Jurkat, Clone E6-1 (cell line): ENCODE data around the gene SNX21. TPM values are rescaled to one million over a fixed set of nuclear protein-coding genes. Genes with fewer than 3 reads are reported as not detected.
"Not testable (repeated sequence)": the region's sequence is repeated elsewhere in the genome, so short reads cannot be mapped to it uniquely, and the experiment has no call there.

ENCODE experiments used
- DNase-seq: peaks from one replicate; pipeline ENCODE4 v3.0.0-alpha.2; 2011; ENCODE audit warnings: low read depth, low spot score
- H3K4me3 ChIP-seq: 2 replicates; pipeline ENCODE4 v1.5.1; 2011; ENCODE audit warnings: mild to moderate bottlenecking, low read length, control low read depth, moderate library complexity
- polyA plus RNA-seq: library from polyadenylated mRNA; unstranded; fragments of >200 nt; gene quantifications from one replicate; pipeline ENCODE4 v1.2.1, GENCODE V29; 2012; ENCODE audit warnings: missing spikeins; ENCODE audit not compliant: insufficient read length, insufficient read depth

SNX21 gene, protein sequence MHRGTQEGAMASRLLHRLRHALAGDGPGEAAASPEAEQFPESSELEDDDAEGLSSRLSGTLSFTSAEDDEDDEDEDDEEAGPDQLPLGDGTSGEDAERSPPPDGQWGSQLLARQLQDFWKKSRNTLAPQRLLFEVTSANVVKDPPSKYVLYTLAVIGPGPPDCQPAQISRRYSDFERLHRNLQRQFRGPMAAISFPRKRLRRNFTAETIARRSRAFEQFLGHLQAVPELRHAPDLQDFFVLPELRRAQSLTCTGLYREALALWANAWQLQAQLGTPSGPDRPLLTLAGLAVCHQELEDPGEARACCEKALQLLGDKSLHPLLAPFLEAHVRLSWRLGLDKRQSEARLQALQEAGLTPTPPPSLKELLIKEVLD
- polyA plus RNA-seq = 2.5 TPM

DNA sequence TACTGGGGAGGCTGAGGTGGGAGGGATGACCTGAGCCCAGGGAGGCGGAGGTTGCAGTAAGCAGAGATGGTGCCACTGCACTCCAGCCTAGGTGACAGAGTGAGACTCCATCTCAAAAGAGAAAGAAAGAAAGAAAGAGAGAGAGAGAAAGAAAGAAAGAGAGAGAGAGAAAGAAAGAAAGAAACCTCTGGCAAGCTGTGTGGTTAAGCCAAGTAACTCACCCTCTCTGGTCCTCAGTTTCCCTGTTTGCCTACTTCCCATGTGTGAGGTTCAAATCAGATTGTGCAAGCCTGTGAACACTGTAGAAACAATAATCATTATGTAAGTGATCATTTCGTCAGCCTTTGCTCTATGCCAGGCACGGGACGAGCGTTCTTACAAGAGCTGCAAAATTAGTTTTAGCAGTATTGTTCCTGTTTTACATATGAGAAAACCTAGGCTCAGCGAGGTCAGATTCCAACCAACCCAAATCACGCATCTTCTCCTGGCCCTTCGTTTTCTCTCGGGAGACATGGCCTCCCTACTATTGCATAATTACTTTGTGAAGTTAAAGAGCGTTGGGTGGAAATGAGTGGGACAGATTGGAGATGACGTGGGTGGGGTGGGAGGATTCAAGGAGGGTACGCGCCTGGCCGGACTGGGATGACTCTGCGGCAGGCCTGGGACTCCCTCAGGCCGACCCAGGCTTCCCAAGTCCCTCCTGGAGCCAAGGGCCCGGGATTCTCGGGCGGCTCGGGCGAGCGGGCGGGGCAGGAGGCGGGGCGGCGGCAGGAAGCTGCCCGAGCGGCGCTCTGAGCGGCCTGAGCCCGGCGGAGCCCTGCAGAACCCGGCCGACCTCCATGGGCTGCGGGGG is at the start of gene SNX21:
TSS of gene SNX21 (plus strand) at position 770 of the 853 bp plus-strand sequence. CDS start 121 bp downstream, outside the sequence.
- peak within 1 kb of the TSS; percentile 48 for H3K4me3 ChIP-seq
- DNase-seq = no peak

DNA sequence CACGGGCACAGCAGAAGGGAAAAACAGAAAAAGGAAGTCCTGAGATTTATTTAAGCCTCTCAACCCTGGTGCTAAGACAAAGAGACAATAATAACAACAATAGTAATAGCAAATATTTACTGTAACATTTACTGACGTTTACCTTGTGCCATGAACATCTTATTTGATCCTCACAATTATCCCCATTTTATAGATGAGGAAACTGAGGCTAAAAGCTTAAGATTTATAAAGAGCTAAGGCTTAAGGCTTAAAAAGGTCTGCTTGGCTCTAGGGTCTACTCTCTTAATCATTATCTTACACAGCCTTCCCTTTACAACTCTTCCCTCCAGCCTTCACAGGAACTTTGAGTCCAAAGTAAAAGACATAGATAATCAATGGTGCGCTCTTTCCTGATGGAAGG is 45.2 kb upstream of the SNX21 start:
- H3K4me3 ChIP-seq = no peak overlapping the region
- no peak for DNase-seq

DNA sequence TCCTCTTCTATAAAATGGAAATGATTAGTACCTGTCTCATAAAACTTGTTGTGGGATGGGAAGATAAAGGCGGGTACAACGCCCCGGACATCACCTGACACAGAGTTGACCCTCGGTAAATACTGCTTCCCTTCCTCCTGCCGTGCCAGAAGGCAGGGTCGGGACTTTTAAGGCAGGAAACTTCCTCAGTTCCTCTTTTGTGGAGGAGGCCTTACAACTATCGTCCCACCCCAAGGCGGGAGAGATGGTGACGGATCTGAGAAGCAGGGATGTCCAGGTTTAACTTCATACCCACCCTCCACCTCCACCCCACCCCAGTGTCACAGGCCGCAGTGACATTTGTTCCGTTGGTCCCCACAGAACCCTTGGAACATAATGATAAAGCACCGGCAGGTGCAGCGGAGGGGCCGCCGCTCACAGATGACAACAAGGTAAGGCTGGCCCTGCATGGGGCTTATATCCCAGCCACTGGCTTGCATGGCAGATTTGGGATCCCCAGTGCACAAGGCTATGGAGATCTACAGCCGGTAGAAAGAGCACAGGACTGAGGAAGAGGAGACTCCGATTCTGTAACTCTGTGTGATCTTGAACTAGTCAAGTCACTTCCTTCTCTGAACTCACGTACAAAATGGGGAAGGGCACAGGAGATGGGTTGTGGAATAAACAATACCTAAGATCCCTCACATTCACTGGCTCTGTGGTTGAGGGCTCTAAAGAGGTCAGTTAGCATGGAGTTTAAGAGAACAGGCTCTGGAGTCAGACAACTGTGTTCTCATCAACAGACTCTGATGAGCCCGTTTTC is 41.1 kb upstream of the SNX21 start:
- peak overlapping the region; percentile 88 for H3K4me3 ChIP-seq
- no peak for DNase-seq

DNA sequence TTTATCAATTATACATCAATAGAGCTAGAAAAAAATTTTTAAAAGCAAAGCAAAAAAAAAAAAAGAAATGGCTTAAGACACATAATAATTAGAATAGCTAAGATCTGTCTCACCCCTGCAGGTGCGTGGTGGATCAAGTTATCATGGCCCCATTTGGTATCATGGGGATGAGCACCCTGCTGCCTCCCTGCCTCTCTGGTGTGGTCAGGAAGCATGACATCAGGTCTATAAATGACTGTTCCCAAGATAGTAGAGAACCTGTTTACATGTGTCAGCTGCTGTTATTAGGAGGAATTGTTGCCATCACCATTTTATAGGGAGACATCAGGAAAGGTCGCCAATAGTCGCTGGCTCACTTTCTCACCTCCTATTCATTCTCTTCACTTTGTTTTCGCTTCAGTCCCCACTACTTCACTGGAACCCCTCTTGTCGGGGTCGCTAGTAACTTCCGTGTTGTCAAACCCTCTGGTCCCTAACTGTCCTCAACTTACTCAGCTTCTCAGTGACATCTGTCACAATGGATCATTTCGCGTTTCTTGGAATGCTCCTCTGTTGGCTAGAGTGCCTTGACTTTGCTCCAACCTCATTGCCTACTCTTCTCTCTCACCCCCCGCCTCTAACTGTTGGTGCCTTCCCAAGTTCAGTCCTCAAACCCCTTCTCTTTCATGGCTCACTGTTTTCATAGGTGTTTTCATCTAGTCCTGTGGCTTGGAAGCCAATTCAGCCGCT is 37.1 kb upstream of the SNX21 start:
- no peak overlapping the region for H3K4me3 ChIP-seq
- DNase-seq = no peak

DNA sequence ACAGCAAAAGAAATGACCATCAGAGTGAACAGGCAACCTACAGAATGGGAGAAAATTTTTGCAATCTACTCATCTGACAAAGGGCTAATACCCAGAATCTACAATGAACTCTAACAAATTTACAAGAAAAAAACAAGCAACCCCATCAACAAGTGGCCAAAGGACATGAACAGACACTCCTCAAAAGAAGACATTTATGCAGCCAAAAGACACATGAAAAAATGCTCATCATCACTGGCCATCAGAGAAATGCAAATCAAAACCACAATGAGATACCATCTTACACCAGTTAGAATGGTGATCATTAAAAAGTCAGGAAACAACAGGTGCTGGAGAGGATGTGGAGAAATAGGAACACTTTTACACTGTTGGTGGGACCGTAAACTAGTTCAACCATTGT is 36.1 kb upstream of the SNX21 start:
- not testable (repeated sequence) for DNase-seq, H3K4me3 ChIP-seq

DNA sequence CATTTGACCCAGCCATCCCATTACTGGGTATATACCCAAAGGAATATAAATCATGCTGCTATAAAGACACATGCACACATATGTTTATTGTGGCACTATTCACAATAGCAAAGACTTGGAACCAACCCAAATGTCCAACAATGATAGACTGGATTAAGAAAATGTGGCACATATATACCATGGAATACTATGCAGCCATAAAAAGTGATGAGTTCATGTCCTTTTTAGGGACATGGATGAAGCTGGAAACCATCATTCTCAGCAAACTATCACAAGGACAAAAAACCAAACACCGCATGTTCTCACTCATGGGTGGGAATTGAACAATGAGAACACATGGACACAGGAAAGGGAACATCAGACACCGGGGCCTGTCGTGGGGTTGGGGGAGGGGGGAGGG is 35.6 kb upstream of the SNX21 start:
- not testable (repeated sequence) for DNase-seq, H3K4me3 ChIP-seq

DNA sequence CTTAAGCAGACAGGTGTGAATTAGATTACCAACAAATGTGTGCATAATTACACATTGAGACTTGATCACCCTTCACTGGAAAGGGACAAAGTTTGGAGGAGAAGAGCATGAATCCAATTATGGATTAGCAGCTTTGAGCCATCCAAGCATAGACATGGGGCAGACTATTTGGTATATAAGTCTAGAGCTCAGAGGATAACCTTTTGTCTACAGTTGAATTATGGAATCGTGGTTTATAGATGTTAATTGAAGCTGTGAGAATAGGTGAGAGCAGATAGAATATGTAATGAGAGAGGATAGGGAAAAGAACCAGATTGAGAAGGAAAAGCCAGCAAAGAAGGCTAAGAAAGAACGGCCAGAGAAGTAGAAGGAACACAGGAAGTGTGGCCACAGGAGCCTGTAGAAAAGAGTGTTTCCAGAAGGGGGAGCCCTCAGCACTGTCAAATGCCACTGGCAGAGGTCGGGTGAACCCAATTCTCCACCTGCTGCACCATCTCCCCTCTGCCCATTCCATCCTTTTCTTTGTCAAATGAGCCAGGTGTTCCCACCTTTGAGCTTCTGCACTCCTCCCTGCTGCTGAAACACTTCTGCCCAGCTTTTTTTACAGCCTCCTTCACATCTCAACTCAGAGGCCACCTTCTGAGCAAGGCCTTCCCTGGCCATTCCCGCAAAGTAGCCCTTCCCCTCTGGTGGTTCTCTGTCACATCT is 34.5 kb upstream of the SNX21 start:
- H3K4me3 ChIP-seq = no peak overlapping the region
- DNase-seq = peak; percentile 54

DNA sequence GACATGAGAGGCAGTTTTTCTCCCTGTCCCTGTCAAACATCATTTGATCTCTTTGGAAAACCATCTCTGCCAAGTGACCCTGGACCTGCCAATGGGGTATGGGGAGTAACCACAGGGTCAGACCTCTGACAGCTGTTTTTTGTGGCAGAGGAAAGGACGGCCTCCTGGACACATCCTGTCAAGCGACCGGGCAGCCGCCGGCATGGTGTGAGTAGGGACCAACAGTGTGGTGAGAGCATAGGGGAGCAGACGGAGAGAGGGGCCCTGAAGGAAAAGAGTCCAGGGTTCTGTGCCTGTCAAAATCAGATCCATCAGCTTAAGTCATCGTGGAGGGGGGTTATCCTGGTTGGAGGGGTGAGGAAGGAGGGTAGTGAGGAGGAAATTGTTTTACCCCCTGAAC is 31.7 kb upstream of the SNX21 start:
- no peak overlapping the region for H3K4me3 ChIP-seq
- DNase-seq = no peak

DNA sequence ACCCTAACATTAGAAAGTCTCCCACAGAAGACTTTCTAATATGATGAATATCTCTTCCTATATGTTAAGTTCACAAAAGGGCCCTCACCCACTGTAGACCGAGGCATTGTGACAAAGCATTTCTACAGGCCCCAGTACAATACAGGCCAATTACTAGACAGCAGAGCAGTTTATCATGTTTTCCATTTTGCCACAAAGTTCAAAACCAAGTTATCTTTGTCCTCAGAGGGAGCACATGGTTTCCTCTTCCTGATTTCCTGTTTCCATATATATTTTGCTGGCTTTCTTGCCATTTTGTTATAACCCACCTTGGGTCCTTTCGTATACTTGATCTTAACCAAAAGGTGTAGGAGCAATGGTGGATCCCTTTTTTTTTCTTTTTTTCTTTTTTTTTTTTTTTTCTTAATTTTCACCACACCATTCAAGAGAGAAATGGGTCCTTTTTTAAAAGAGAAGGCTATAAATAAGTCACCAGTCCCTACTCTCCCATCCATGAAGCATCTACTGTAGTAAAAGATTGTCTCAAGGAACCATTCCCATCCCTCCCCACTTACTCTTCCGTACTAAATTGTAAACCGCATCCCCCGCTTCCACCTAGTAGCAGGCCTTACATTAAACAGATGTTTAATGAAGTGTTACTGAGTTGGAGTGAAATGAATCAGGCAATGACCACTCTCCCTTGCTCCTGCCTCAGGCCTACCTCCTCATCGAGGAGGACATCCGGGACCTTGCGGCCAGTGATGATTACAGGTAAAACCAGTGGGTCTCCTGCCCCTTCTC is 23.2 kb upstream of the SNX21 start:
- DNase-seq = no peak
- no peak overlapping the region for H3K4me3 ChIP-seq

DNA sequence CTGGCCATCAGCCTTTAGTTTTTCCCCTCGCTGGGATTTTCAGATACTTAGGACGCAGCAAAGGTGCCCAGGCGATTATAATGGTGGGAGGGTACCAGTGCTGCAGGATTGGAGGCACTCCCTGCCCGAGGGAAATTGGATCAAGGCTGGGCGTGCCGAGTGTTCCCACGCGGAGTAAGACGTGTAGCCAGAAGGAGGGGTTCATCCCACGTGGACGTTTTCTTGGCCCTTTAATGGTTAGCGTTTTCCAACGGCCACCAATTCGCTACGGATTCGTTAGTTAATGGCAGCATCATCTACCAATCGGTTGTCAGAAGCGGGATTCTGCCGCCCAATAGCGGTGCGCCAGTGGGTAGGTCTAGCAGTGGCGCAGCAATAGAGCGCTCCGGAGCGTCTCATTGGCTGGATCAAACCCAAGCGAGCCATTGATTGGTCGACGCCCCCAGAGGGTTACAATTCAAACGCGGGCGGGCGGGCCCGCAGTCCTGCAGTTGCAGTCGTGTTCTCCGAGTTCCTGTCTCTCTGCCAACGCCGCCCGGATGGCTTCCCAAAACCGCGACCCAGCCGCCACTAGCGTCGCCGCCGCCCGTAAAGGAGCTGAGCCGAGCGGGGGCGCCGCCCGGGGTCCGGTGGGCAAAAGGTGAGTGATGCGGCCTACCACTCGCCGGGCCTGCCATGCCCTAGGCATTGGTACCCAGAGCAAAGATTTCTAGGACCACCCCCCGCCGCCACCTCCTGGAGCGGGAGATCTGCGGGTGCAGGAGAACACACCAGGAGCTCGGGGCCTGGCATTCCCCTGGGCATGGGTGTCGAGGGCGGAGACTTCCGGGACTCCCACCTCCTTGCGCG is 21.2 kb upstream of the SNX21 start, which contains the start of gene UBE2C:
TSS of gene UBE2C (plus strand) at position 488 of the 849 bp plus-strand sequence. CDS start at position 540, 52 bp downstream.
- H3K4me3 ChIP-seq = peak within 1 kb of the TSS; percentile 93
- DNase-seq = peak; percentile 96

DNA sequence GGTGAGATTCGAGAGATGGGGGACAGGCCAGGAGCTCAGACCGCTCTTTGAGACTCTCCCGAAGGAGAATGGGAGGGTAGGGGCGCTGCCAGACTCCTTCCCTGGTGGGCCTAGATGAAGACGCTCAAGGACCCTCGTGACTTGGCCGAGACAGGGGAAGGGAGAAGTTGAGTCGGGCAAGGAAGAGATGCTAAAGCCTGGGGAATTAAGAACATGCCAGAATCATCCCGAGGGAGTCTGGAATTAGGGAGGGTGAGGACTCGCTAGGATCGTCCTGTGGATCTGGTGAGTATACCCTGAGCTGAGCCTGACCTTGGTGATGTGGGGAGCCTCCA is 20.6 kb upstream of the SNX21 start:
- no peak for DNase-seq
- peak overlapping the region; percentile 93 for H3K4me3 ChIP-seq

DNA sequence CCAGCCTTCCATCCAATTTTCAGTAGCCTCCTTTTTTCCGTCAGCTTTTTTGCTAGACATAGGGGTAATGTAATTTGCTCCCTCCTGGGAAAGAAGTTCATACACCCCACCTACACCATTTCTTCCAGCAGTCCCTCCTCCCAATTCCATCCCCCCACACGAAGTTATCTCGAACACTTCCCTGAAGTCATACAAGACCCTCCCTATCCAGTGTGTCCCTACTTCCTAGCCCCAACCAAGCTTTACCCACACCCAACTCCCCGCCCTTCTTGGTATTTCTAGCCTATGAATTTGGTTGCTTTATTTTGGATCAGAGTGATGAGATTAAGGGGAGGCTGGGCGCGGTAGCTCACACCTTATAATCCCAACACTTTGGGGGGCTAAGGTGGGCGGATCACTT is 20.1 kb upstream of the SNX21 start:
- no peak for DNase-seq
- H3K4me3 ChIP-seq = peak overlapping the region; percentile 93

DNA sequence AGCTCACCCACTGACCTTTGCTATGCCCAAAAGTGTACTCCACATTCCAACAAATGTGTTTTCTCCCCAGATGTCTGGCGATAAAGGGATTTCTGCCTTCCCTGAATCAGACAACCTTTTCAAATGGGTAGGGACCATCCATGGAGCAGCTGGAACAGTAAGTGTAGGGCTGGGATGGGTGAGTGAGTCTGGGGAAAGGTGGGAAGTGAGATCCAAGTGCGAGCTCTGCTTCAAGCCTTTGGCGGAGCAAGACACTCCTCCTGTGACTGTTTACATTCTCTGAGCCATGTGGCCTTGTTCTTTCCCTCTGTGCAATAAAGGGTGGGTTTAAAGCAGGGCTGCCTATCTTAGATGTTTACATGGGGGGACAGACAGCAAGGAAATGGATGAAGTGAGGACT is 19.3 kb upstream of the SNX21 start:
- DNase-seq = no peak
- H3K4me3 ChIP-seq = no peak overlapping the region

DNA sequence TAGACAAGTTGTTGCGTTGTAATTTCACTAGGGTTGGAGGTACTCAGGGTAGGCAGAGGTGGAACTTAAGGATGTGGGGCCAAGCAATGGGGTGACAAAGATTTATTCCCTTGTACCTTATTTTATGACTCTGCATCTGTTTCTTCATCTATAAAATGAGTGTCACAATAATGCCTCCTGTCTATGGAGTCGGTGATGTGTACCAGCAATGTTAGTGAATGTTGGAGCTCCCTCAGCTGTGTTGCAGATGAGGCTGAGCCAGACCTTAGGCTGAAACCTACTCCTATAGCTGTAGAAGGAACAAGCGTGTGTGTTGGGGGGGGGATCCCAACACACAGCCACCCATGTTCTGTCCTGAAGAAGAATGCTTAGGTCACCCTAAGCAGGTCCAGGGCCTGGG is 16.6 kb upstream of the SNX21 start:
- no peak for DNase-seq
- no peak overlapping the region for H3K4me3 ChIP-seq

DNA sequence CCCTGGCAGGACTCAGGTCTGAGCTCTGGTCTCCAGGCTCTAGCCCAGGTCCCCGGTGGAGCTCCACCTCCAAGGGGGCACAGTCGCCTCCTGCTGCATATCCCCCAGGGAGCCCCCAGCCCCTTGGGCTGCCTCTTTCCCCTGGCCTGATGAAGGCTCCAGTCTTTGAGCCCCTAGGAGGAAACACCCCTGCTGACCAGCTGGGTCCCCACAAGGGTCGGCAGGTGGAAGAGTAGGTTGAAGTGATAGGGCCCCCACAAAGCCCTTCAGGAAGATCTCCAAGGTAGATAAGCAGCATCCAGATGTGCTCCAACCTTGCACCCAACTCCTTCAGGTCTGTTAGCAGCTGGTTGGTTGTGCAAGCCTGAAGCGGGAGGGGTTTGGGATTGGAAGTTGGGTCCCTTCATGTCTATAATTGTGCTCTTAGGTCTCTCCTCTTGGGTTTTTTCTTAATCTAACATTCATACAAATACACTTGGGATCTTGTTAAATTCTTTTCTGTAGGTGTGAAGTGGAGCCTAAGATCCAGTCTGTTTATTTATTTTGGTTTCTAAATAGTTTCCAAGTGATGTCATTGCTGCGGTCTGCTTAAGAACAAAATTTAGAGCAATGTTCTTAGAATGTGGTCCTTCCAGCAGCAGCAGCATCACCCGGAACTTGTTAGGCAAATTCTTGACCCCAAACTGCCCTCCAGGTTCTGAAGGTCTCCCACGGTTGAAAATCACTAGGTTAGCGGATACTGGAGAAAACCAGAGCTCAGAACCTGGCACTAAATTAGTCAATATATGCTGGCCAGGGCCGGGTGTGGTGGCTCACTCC is 16.0 kb upstream of the SNX21 start:
- no peak for DNase-seq
- H3K4me3 ChIP-seq = no peak overlapping the region

DNA sequence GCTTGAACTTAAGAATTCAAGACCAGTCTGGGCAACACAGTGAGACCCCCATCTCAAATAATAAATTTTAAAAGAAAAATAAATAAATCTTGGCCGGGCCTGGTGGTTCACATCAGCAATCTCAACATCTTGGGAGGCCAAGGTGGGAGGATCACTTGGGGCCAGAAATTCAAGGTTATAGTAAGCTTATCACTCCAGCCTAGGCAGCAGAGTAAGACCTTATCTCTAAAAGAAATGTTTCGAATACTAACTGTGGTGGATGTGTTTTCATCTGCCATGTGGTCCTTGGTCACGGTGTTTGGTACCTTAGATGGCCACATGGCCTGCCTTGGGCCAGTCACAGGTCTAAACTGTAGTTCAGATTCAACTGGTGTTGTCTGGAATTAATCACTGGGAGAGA is 15.4 kb upstream of the SNX21 start:
- no peak for DNase-seq
- no peak overlapping the region for H3K4me3 ChIP-seq
